Fibroblast of skin of back (primary cell): Measurements from ENCODE around the gene ADAM22. TPM values are rescaled to one million over a fixed set of nuclear protein-coding genes. Genes with fewer than 3 reads are reported as not detected.
"Not testable (repeated sequence)": the region's sequence is repeated elsewhere in the genome, so short reads cannot be mapped to it uniquely, and the experiment has no call there.

Experiments used
- DNase-seq: peaks from one replicate; pipeline ENCODE4 v3.0.0-alpha.2; 2013
- polyA plus RNA-seq, 2 experiments: library from polyadenylated mRNA; unstranded; fragments of 120-200 nt; gene quantifications; one replicate each; pipeline ENCODE4 v1.2.1, GENCODE V29; 2013; ENCODE audit not compliant: insufficient read length in 2 of 2

ADAM22 gene
- polyA plus RNA-seq (2013, experiment 1 of 2; ENCODE audit: insufficient read length): 0.63 TPM
- 0.38 TPM for polyA plus RNA-seq (2013, experiment 2 of 2; ENCODE audit: insufficient read length)

- peak; percentile 88 for DNase-seq
These were observed at the start of gene ADAM22 for GRCh38 chr7:87933953-87934698. Gene ADAM22 (plus strand): TSS chr7:87934251. CDS start chr7:87934466, 215 bp downstream.

- no peak for DNase-seq
These were observed 49.0 kb upstream of the ADAM22 start for GRCh38 chr7:87885018-87885417.

- DNase-seq: peak; percentile 39
These were observed 47.2 kb upstream of the ADAM22 start for GRCh38 chr7:87886875-87887274.

- DNase-seq: no peak
These were observed 38.7 kb upstream of the ADAM22 start for GRCh38 chr7:87895363-87895762.

- no peak for DNase-seq
These were observed 34.8 kb upstream of the ADAM22 start for GRCh38 chr7:87899255-87899654.

- DNase-seq: not testable (repeated sequence)
These were observed 26.7 kb upstream of the ADAM22 start for GRCh38 chr7:87907136-87907906.

GRCh38 chr7:87908814-87909213 lies 25.2 kb upstream of the ADAM22 start:
- DNase-seq: not testable (repeated sequence)

- DNase-seq: no peak
These were observed 21.9 kb upstream of the ADAM22 start for GRCh38 chr7:87912121-87912520.

- no peak for DNase-seq
These were observed 15.3 kb upstream of the ADAM22 start for GRCh38 chr7:87918740-87919139.

- no peak for DNase-seq
These were observed 14.2 kb upstream of the ADAM22 start for GRCh38 chr7:87919875-87920274.

- peak; percentile 16 for DNase-seq
These were observed 13.5 kb upstream of the ADAM22 start for GRCh38 chr7:87920578-87920977.

GRCh38 chr7:87922759-87923395 lies 11.2 kb upstream of the ADAM22 start:
- not testable (repeated sequence) for DNase-seq

- DNase-seq: peak; percentile 21
These were observed 7.2 kb upstream of the ADAM22 start for GRCh38 chr7:87926581-87927461.

GRCh38 chr7:87933605-87933952 lies 472 bp upstream of the ADAM22 start:
- DNase-seq: no peak

GRCh38 chr7:87934699-87935383 lies 790 bp downstream of the ADAM22 start:
- peak; percentile 27 for DNase-seq

- DNase-seq: no peak
These were observed 1.3 kb downstream of the ADAM22 start for GRCh38 chr7:87935384-87935706.

GRCh38 chr7:87941138-87941537 lies 7.1 kb downstream of the ADAM22 start:
- DNase-seq: no peak

- DNase-seq: no peak
These were observed 10.5 kb downstream of the ADAM22 start for GRCh38 chr7:87944547-87944946.

- not testable (repeated sequence) for DNase-seq
These were observed 11.9 kb downstream of the ADAM22 start for GRCh38 chr7:87945926-87946325.

- DNase-seq: no peak
These were observed 14.3 kb downstream of the ADAM22 start for GRCh38 chr7:87948371-87948770.

- DNase-seq: no peak
These were observed 25.3 kb downstream of the ADAM22 start for GRCh38 chr7:87959336-87959735.

- DNase-seq: no peak
These were observed 26.2 kb downstream of the ADAM22 start for GRCh38 chr7:87960239-87960638.
